ENCODE data around the gene IGSF1. TPM values are rescaled to one million over a fixed set of nuclear protein-coding genes. Genes with fewer than 3 reads are reported as not detected.

The IGSF1 gene
- total and polyA plus RNA-seq, 10 donors = 0.02 to 0.13 TPM; not detected in 8

GRCh38 chrX:131287560-131288179 lies 1.4 kb downstream of the IGSF1 start:
- Histone ChIP-seq H3K9me3 (no peaks in the 10 kb centered on the region), H3K36me3 (no peaks in the 10 kb centered on the region), H3K27ac (no peak overlapping the region), H3K4me1 (no peaks in the 10 kb centered on the region), H3K27me3 (replicated peaks in 1 of 7) (peaks cover 0 to 35% (median 11%) of the 10 kb centered on the region in 7 donors), H3K4me3 (no peak overlapping the region)
- no peak for DNase-seq
- 51 to 79% (median 68%) methylated on average over 4 of the region's 4 CpGs for WGBS, 5 donors
- TF ChIP-seq POLR2A (IDR thresholded peaks at IDR 0.05) (no peak), POLR2AphosphoS5 (IDR thresholded peaks at IDR 0.05) (no peak), CTCF (IDR thresholded peaks at IDR 0.05 in 8 of 11, conservative IDR thresholded peaks at IDR 0.05 in 3 of 11) (no peak)
- intact Hi-C loops (cut with DNase I; ENCODE audit: low total_unique reads) = no loop called here

- no peak for DNase-seq
- H3K27ac ChIP-seq = no peak overlapping the region
- H3K27me3 ChIP-seq (replicated peaks in 1 of 7) = peaks cover 0 to 4% (median 0%) of the 10 kb centered on the region in 7 donors
- H3K36me3 ChIP-seq = no peaks in the 10 kb centered on the region
- no peak overlapping the region for H3K4me3 ChIP-seq
- TF ChIP-seq POLR2A (IDR thresholded peaks at IDR 0.05) (no peak), POLR2AphosphoS5 (IDR thresholded peaks at IDR 0.05) (no peak), CTCF (IDR thresholded peaks at IDR 0.05 in 8 of 11, conservative IDR thresholded peaks at IDR 0.05 in 3 of 11) (no peak)
- no peaks in the 10 kb centered on the region for H3K4me1 ChIP-seq
- H3K9me3 ChIP-seq = no peaks in the 10 kb centered on the region
- 56 to 77% (median 59%) methylated on average over 3 to 4 of the region's 4 CpGs for WGBS, 5 donors
- intact Hi-C loops (cut with DNase I; ENCODE audit: low total_unique reads) = no loop called here
Observed at GRCh38 chrX:131279617-131280016, 9.5 kb downstream of the IGSF1 start.

- intact Hi-C loops (cut with DNase I; ENCODE audit: low total_unique reads) = no loop called here
- no peaks in the 10 kb centered on the region for H3K4me1 ChIP-seq
- H3K27me3 ChIP-seq (replicated peaks in 1 of 7) = peaks cover 0 to 4% (median 0%) of the 10 kb centered on the region in 7 donors
- no peaks in the 10 kb centered on the region for H3K36me3 ChIP-seq
- 62 to 79% (median 67%) methylated on average over 3 to 10 of the region's 10 CpGs for WGBS, 5 donors
- no peak overlapping the region for H3K27ac ChIP-seq
- no peaks in the 10 kb centered on the region for H3K9me3 ChIP-seq
- H3K4me3 ChIP-seq = no peak overlapping the region
- DNase-seq = no peak
- TF ChIP-seq POLR2A (IDR thresholded peaks at IDR 0.05) (no peak), CTCF (IDR thresholded peaks at IDR 0.05 in 8 of 11, conservative IDR thresholded peaks at IDR 0.05 in 3 of 11) (no peak), POLR2AphosphoS5 (IDR thresholded peaks at IDR 0.05) (no peak)
Observed at GRCh38 chrX:131279197-131279596, 9.9 kb downstream of the IGSF1 start.

GRCh38 chrX:131277543-131278136 lies 11.5 kb downstream of the IGSF1 start:
- Histone ChIP-seq H3K4me1 (no peaks in the 10 kb centered on the region), H3K4me3 (no peak overlapping the region), H3K9me3 (no peaks in the 10 kb centered on the region), H3K27me3 (replicated peaks in 1 of 7) (peaks cover 0 to 4% (median 0%) of the 10 kb centered on the region in 7 donors), H3K27ac (no peak overlapping the region), H3K36me3 (no peaks in the 10 kb centered on the region)
- DNase-seq = no peak
- TF ChIP-seq POLR2AphosphoS5 (IDR thresholded peaks at IDR 0.05) (no peak), CTCF (IDR thresholded peaks at IDR 0.05 in 8 of 11, conservative IDR thresholded peaks at IDR 0.05 in 3 of 11) (no peak), POLR2A (IDR thresholded peaks at IDR 0.05) (no peak)
- WGBS, 5 donors = 46 to 56% (median 51%) methylated on average over 11 of the region's 11 CpGs
- intact Hi-C loops (cut with DNase I; ENCODE audit: low total_unique reads) = no loop called here
